ENCODE data around the gene MYH4. TPM values are rescaled to one million over a fixed set of nuclear protein-coding genes. Genes with fewer than 3 reads are reported as not detected.

MYH4 gene
- total and polyA plus RNA-seq, 8 donors, result not detected

GRCh38 chr17:10477701-10478100 lies 8.3 kb upstream of the MYH4 start:
- DNase-seq (no peak), FAIRE-seq (no peak), ATAC-seq (no peak)
- H3K27me3 ChIP-seq, result peaks cover 0 to 2% (median 0%) of the 10 kb centered on the region in 4 donors
- H3K4me3 ChIP-seq, result no peak overlapping the region
- no peaks in the 10 kb centered on the region for H3K4me1 ChIP-seq
- TF ChIP-seq CTCF (IDR thresholded peaks at IDR 0.05), result no peak
- 24 to 30% methylated on average over 1 of the region's 1 CpG for WGBS, 2 donors
- intact Hi-C loops (cut with DNase I), result no loop called here
- no peak overlapping the region for H3K27ac ChIP-seq
- no peaks in the 10 kb centered on the region for H3K9me3 ChIP-seq
- no peaks in the 10 kb centered on the region for H3K36me3 ChIP-seq

GRCh38 chr17:10474536-10474935 lies 5.2 kb upstream of the MYH4 start:
- no peaks in the 10 kb centered on the region for H3K4me1 ChIP-seq
- no peak overlapping the region for H3K27ac ChIP-seq
- H3K4me3 ChIP-seq, result no peak overlapping the region
- DNase-seq (no peak), FAIRE-seq (no peak), ATAC-seq (no peak)
- H3K36me3 ChIP-seq, result no peaks in the 10 kb centered on the region
- H3K9me3 ChIP-seq, result no peaks in the 10 kb centered on the region
- 46 to 74% methylated on average over 4 of the region's 4 CpGs for WGBS, 2 donors
- peaks cover 0 to 2% (median 0%) of the 10 kb centered on the region in 4 donors for H3K27me3 ChIP-seq
- TF ChIP-seq CTCF (IDR thresholded peaks at IDR 0.05), result no peak
- intact Hi-C loops (cut with DNase I), result no loop called here

GRCh38 chr17:10471858-10472257 lies 2.5 kb upstream of the MYH4 start:
- FAIRE-seq, result no peak
- TF ChIP-seq CTCF (IDR thresholded peaks at IDR 0.05), result no peak
- WGBS, 2 donors, result 92 to 93% methylated on average over 1 of the region's 1 CpG
- H3K4me3 ChIP-seq, result no peak overlapping the region
- H3K27me3 ChIP-seq, result no peaks in the 10 kb centered on the region
- ATAC-seq, result no peak
- no peaks in the 10 kb centered on the region for H3K4me1 ChIP-seq
- intact Hi-C loops (cut with DNase I), result no loop called here
- H3K27ac ChIP-seq, result no peak overlapping the region
- no peaks in the 10 kb centered on the region for H3K36me3 ChIP-seq
- no peaks in the 10 kb centered on the region for H3K9me3 ChIP-seq
- no peak for DNase-seq

- H3K27ac ChIP-seq, result no peak overlapping the region
- intact Hi-C loops (cut with DNase I), result no loop called here
- ATAC-seq (no peak), FAIRE-seq (no peak), DNase-seq (no peak)
- H3K9me3 ChIP-seq, result no peaks in the 10 kb centered on the region
- H3K4me1 ChIP-seq, result no peaks in the 10 kb centered on the region
- no peak overlapping the region for H3K4me3 ChIP-seq
- peaks cover 0 to 6% (median 0%) of the 10 kb centered on the region in 4 donors for H3K27me3 ChIP-seq
- no peak for TF ChIP-seq CTCF (IDR thresholded peaks at IDR 0.05)
- WGBS, 2 donors, result 48 to 55% methylated on average over 4 of the region's 4 CpGs
- no peaks in the 10 kb centered on the region for H3K36me3 ChIP-seq
These were observed 6.0 kb downstream of the MYH4 start for GRCh38 chr17:10463402-10463801.

GRCh38 chr17:10460062-10460461 lies 9.3 kb downstream of the MYH4 start:
- intact Hi-C loops (cut with DNase I), result no loop called here
- no peak overlapping the region for H3K4me3 ChIP-seq
- ATAC-seq, result no peak
- no peaks in the 10 kb centered on the region for H3K9me3 ChIP-seq
- FAIRE-seq, result no peak
- no peaks in the 10 kb centered on the region for H3K4me1 ChIP-seq
- no peaks in the 10 kb centered on the region for H3K36me3 ChIP-seq
- 25 to 27% methylated on average over 4 of the region's 4 CpGs for WGBS, 2 donors
- H3K27me3 ChIP-seq, result peaks cover 0 to 6% (median 0%) of the 10 kb centered on the region in 4 donors
- H3K27ac ChIP-seq, result no peak overlapping the region
- TF ChIP-seq CTCF (IDR thresholded peaks at IDR 0.05), result no peak
- no peak for DNase-seq
